ENCODE measurements around the gene CYB5R4.
"Not testable (repeated sequence)": the region's sequence is repeated elsewhere in the genome, so short reads cannot be mapped to it uniquely, and the experiment has no call there.

The CYB5R4 gene

GRCh38 chr6:83907623-83908390 lies 48.3 kb downstream of the CYB5R4 start:
- not testable (repeated sequence) for H3K27me3 ChIP-seq (ENCODE audit: insufficient read depth, low read length); H3K14ac ChIP-seq (ENCODE audit: low read length); H2AFZ ChIP-seq (ENCODE audit: insufficient read depth, low read length, poor library complexity); H3K18ac ChIP-seq (ENCODE audit: low read length); H4K91ac ChIP-seq (ENCODE audit: low read depth, low read length); H3K4me3 ChIP-seq (ENCODE audit: low read depth, low read length); H4K12ac ChIP-seq (ENCODE audit: low read depth, low read length); H3K36me3 ChIP-seq (ENCODE audit: control insufficient read depth in 1 of 2, insufficient read depth in 2 of 2, low read length in 2 of 2); H3K4me1 ChIP-seq (ENCODE audit: control insufficient read depth in 1 of 2, insufficient read depth in 2 of 2, low read length in 2 of 2); H3K79me1 ChIP-seq (ENCODE audit: low read length); H3K23ac ChIP-seq (ENCODE audit: low read length); H3K27ac ChIP-seq (ENCODE audit: low read depth, low read length); H2BK120ac ChIP-seq (ENCODE audit: insufficient read depth, low read length, poor library complexity); H3K9ac ChIP-seq (ENCODE audit: low read length); H3K9me3 ChIP-seq (ENCODE audit: insufficient read depth, low read depth, low read length); H2AK5ac ChIP-seq (ENCODE audit: low read length); H2BK5ac ChIP-seq (ENCODE audit: low read depth, low read length, poor library complexity); H4K8ac ChIP-seq (ENCODE audit: low read depth, low read length); H3K4me2 ChIP-seq (ENCODE audit: low read length); H3K4ac ChIP-seq (ENCODE audit: low read depth, low read length); DNase-seq; H3K79me2 ChIP-seq (ENCODE audit: control insufficient read depth, insufficient read depth, low read length, poor library complexity); H2BK12ac ChIP-seq (ENCODE audit: low read length)
- no CpG with 5 or more reads among the region's 5 CpGs for WGBS (ENCODE audit: extremely low coverage, insufficient coverage, insufficient read length)

- Histone ChIP-seq H4K91ac (ENCODE audit: low read depth, low read length) (no peak overlapping the region), H2AK5ac (ENCODE audit: low read length) (no peak overlapping the region), H3K27me3 (ENCODE audit: insufficient read depth, low read length) (no peaks in the 10 kb centered on the region), H3K4me1 (ENCODE audit: control insufficient read depth in 1 of 2, insufficient read depth in 2 of 2, low read length in 2 of 2) (no peaks in the 10 kb centered on the region), H3K4me3 (ENCODE audit: low read depth, low read length) (no peak overlapping the region), H3K4me2 (ENCODE audit: low read length) (no peak overlapping the region), H3K14ac (ENCODE audit: low read length) (no peak overlapping the region), H3K79me2 (ENCODE audit: control insufficient read depth, insufficient read depth, low read length, poor library complexity) (no peaks in the 10 kb centered on the region), H3K4ac (ENCODE audit: low read depth, low read length) (no peak overlapping the region), H2BK120ac (ENCODE audit: insufficient read depth, low read length, poor library complexity) (no peak overlapping the region), H3K18ac (ENCODE audit: low read length) (no peak overlapping the region), H3K79me1 (ENCODE audit: low read length) (no peaks in the 10 kb centered on the region), H3K9ac (ENCODE audit: low read length) (no peak overlapping the region), H3K9me3 (ENCODE audit: insufficient read depth, low read depth, low read length) (no peaks in the 10 kb centered on the region), H2BK5ac (ENCODE audit: low read depth, low read length, poor library complexity) (no peak overlapping the region), H2AFZ (ENCODE audit: insufficient read depth, low read length, poor library complexity) (no peak overlapping the region), H3K36me3 (ENCODE audit: control insufficient read depth in 1 of 2, insufficient read depth in 2 of 2, low read length in 2 of 2) (no peaks in the 10 kb centered on the region), H2BK12ac (ENCODE audit: low read length) (no peak overlapping the region), H3K27ac (ENCODE audit: low read depth, low read length) (no peak overlapping the region), H4K8ac (ENCODE audit: low read depth, low read length) (no peak overlapping the region), H4K12ac (ENCODE audit: low read depth, low read length) (no peak overlapping the region), H3K23ac (ENCODE audit: low read length) (no peak overlapping the region)
- DNase-seq, result no peak
- WGBS (ENCODE audit: extremely low coverage, insufficient coverage, insufficient read length), result no CpG with 5 or more reads among the region's 2 CpGs
Observed at GRCh38 chr6:83908813-83909212, 49.3 kb downstream of the CYB5R4 start.

DNA sequence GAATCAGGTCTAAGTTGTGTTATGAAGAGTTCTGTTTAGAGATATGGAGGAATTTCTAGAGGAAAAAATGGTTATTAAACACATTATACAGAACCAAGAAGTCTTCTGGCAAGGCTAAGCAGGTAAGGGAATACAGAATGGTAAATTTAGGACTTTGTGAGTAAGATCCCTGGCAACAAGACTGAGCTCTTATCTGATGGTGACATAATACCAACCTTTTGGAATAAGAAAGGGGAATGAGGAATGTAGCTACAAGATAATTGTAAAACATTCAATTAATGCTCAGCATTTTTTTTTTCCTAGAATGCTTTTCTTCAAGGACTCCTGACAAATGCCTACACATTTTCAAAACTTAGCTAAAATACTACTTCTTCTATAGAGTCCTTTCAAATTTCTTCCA lies 51.8 kb downstream of the CYB5R4 start:
- H3K4me1 ChIP-seq (ENCODE audit: control insufficient read depth in 1 of 2, insufficient read depth in 2 of 2, low read length in 2 of 2), result no peaks in the 10 kb centered on the region
- H3K4me3 ChIP-seq (ENCODE audit: low read depth, low read length), result no peak overlapping the region
- H3K79me1 ChIP-seq (ENCODE audit: low read length), result no peaks in the 10 kb centered on the region
- H3K36me3 ChIP-seq (ENCODE audit: control insufficient read depth in 1 of 2, insufficient read depth in 2 of 2, low read length in 2 of 2), result no peaks in the 10 kb centered on the region
- H2AFZ ChIP-seq (ENCODE audit: insufficient read depth, low read length, poor library complexity), result no peak overlapping the region
- H2BK5ac ChIP-seq (ENCODE audit: low read depth, low read length, poor library complexity), result no peak overlapping the region
- no peak overlapping the region for H4K91ac ChIP-seq (ENCODE audit: low read depth, low read length)
- H2BK120ac ChIP-seq (ENCODE audit: insufficient read depth, low read length, poor library complexity), result no peak overlapping the region
- H3K4me2 ChIP-seq (ENCODE audit: low read length), result no peak overlapping the region
- H3K23ac ChIP-seq (ENCODE audit: low read length), result no peak overlapping the region
- no peak overlapping the region for H2BK12ac ChIP-seq (ENCODE audit: low read length)
- DNase-seq, result peak in 1 of 2 donors; percentile 81
- H4K12ac ChIP-seq (ENCODE audit: low read depth, low read length), result no peak overlapping the region
- H3K79me2 ChIP-seq (ENCODE audit: control insufficient read depth, insufficient read depth, low read length, poor library complexity), result no peaks in the 10 kb centered on the region
- H3K18ac ChIP-seq (ENCODE audit: low read length), result no peak overlapping the region
- no peak overlapping the region for H3K4ac ChIP-seq (ENCODE audit: low read depth, low read length)
- H3K9ac ChIP-seq (ENCODE audit: low read length), result no peak overlapping the region
- H3K14ac ChIP-seq (ENCODE audit: low read length), result no peak overlapping the region
- no peaks in the 10 kb centered on the region for H3K27me3 ChIP-seq (ENCODE audit: insufficient read depth, low read length)
- no peaks in the 10 kb centered on the region for H3K9me3 ChIP-seq (ENCODE audit: insufficient read depth, low read depth, low read length)
- no peak overlapping the region for H4K8ac ChIP-seq (ENCODE audit: low read depth, low read length)
- no peak overlapping the region for H2AK5ac ChIP-seq (ENCODE audit: low read length)
- H3K27ac ChIP-seq (ENCODE audit: low read depth, low read length), result no peak overlapping the region

DNA sequence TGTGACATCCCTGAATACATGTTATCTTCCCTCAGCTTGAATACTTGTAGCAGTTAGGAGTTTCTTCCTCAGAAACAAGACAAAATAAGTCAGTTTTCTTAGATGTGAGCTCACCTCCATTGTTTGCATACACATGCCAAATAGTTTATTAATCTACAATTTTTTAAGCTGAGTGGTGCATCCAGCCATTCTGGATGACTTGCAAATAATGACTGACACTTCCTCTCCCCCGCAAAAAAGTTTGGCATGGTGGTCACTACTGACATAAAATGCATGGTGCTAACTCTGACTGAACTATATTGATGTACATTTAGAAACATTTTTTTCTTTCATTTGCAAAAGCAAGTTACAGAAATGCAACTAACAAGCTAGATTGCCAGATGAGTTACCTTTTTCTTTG lies 55.5 kb downstream of the CYB5R4 start:
- H2BK12ac ChIP-seq (ENCODE audit: low read length), result no peak overlapping the region
- no CpG with 5 or more reads among the region's 1 CpG for WGBS (ENCODE audit: extremely low coverage, insufficient coverage, insufficient read length)
- no peaks in the 10 kb centered on the region for H3K9me3 ChIP-seq (ENCODE audit: insufficient read depth, low read depth, low read length)

More for the DNA sequence above, 55.5 kb downstream of the CYB5R4 start:
- Histone ChIP-seq H3K14ac (ENCODE audit: low read length) (no peak overlapping the region), H4K91ac (ENCODE audit: low read depth, low read length) (no peak overlapping the region), H3K4ac (ENCODE audit: low read depth, low read length) (no peak overlapping the region), H3K4me1 (ENCODE audit: control insufficient read depth in 1 of 2, insufficient read depth in 2 of 2, low read length in 2 of 2) (no peaks in the 10 kb centered on the region), H4K8ac (ENCODE audit: low read depth, low read length) (no peak overlapping the region), H3K79me1 (ENCODE audit: low read length) (no peaks in the 10 kb centered on the region), H3K9ac (ENCODE audit: low read length) (no peak overlapping the region), H3K4me2 (ENCODE audit: low read length) (no peak overlapping the region), H3K36me3 (ENCODE audit: control insufficient read depth in 1 of 2, insufficient read depth in 2 of 2, low read length in 2 of 2) (no peaks in the 10 kb centered on the region), H2BK5ac (ENCODE audit: low read depth, low read length, poor library complexity) (no peak overlapping the region), H3K4me3 (ENCODE audit: low read depth, low read length) (no peak overlapping the region), H3K27ac (ENCODE audit: low read depth, low read length) (no peak overlapping the region), H2AK5ac (ENCODE audit: low read length) (no peak overlapping the region), H4K12ac (ENCODE audit: low read depth, low read length) (no peak overlapping the region), H3K23ac (ENCODE audit: low read length) (no peak overlapping the region), H2BK120ac (ENCODE audit: insufficient read depth, low read length, poor library complexity) (no peak overlapping the region), H2AFZ (ENCODE audit: insufficient read depth, low read length, poor library complexity) (no peak overlapping the region), H3K18ac (ENCODE audit: low read length) (no peak overlapping the region), H3K79me2 (ENCODE audit: control insufficient read depth, insufficient read depth, low read length, poor library complexity) (no peaks in the 10 kb centered on the region), H3K27me3 (ENCODE audit: insufficient read depth, low read length) (no peaks in the 10 kb centered on the region)
- DNase-seq, result no peak
